Pulmonary artery endothelial cell (primary cell): ENCODE results near the gene KRT3. TPM values are rescaled to one million over a fixed set of nuclear protein-coding genes. Genes with fewer than 3 reads are reported as not detected.
"Not testable (repeated sequence)": the region's sequence is repeated elsewhere in the genome, so short reads cannot be mapped to it uniquely, and the experiment has no call there.

Source experiments
- DNase-seq: peaks from one replicate; pipeline ENCODE4 v3.0.0-alpha.2; 2011; ENCODE audit warnings: low read depth, low spot score
- total RNA-seq: library from RNA; depleted of rRNA; stranded (reverse); fragments of >200 nt; gene quantifications from 2 replicates; pipeline ENCODE4 v1.2.3, GENCODE V29; 2014

Gene KRT3
- total RNA-seq, 1 donor from 2014 or later, result not detected

- no peak for DNase-seq
Observed at GRCh38 chr12:52760623-52761022, 35.3 kb downstream of the KRT3 start.

DNA sequence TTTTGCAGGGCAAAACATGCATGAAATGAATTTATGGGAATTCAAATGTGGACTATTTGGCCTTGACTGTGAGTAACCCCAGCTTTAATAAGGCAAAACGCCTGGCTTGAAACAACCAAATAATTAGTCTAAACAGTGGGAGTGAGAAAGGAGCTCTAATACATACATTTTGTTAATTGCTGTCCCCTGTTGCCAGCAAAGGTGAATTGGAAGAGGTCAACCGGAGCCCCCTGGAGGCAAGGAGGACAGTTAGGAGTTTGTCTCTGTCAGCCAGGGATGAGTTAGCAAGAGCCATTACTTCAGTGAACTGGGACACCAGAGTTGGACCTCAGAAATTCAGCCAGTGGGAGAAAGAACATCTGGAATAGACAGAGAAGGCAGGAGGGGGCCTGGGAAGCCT lies 36.2 kb downstream of the KRT3 start:
- no peak for DNase-seq

- DNase-seq, result no peak
Observed at GRCh38 chr12:52759218-52759617, 36.7 kb downstream of the KRT3 start.

DNA sequence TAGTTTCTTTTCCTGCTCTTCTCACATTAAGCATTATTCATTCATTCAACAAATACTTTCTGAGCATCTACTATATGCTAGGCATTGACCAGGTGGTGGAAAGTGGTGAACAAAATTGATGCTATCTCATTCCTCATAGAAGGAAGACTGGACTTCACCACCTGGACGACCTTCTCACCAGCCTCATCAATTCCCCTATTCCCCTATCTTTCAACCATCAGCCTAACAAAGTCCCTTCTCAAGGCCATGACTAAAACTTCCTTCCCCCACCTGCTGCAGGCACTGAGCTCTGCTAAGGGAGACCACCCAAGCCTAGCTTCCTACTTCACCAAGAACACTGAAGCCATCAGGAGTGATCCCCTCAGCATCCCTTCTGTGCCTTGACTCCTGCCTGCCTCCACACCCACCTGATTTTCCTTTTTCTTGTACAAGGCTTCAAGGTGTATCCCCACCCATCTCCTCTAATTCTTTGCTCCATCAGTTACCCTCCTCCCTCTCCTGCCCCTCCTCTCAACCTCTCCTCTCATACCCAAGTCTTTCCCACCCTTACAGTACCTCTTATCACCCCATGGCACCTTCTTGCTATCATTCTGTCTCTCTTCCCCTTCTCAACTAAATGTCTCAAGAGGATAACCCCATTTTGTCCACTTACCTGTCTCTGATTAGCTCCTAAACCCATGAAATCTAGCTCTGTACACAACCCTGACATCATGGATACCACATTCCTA lies 38.3 kb downstream of the KRT3 start:
- DNase-seq, result no peak

DNA sequence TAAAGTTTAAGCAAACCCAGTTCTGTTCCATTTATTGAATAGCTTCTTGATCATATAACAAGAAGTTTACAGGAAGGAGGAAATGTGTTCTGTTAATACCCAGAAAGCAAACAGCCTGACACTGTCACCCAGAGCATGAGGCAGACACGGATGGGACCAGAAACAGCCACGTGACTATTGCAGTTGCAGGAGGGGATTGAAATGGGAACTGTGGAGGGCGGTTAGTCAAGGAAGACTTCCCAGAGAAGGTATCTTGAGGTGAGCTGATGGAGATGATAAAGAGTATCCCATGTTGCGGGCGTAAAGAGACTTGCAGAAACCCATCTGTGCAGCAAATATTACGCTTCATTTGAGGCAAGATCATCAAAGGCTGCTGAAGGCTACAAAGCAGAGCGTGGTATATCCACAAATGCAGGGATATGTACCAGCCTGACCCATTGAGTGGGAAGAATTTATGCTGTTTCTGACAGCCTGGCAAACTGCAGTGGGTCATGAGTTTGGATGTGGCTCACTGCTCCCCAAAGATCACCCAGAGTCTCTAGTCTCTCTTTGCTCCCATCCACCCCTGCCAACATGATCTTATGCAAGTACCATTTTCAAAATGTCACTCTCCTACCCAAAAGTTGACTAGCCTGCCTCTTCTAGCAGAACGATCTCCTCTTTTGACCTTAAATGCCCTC lies 39.5 kb downstream of the KRT3 start:
- no peak for DNase-seq

DNA sequence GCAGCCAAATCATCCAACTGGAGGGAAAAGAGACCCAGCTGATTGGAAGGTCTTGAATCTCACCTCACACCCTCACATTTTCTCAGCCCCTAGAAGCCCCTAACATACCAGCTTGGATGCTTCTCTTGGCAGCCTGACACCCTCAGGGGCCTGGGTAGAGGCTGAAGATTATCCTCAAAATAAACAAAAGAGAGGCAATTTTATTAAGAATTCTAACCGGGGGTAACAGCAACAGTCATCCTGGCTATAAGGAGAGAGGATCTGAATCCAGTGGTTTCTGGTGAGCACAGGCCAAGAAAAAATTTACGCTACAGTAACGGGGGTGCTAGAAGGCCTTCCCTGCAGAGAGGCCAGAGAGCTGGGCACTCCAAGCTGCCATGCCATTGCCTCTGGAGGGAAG lies 40.4 kb downstream of the KRT3 start:
- no peak for DNase-seq

GRCh38 chr12:52754135-52754534 lies 41.8 kb downstream of the KRT3 start:
- no peak for DNase-seq

DNA sequence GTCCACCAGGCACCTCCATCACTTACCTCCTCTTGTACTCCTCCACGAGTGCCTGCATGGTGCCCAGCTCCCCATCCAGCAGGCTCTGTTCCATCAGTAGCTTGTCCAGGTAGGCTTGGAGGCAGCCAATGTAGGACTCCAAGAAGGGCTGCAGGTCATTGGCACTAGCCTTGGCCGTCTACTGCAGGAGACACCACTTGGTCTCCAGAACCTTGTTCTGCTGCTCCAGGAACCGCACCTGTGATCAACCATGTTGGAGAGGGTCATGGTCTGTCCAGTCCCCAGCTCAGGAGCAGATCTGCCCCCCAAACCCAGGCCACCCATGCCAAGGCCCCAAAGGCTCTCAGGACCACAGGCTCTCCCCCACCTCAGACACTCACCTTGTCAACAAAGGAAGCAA lies 42.6 kb downstream of the KRT3 start:
- DNase-seq, result no peak

GRCh38 chr12:52752516-52752915 lies 43.4 kb downstream of the KRT3 start:
- no peak for DNase-seq

GRCh38 chr12:52751795-52752194 lies 44.1 kb downstream of the KRT3 start:
- DNase-seq, result no peak

- DNase-seq, result not testable (repeated sequence)
Observed at GRCh38 chr12:52750532-52750931, 45.4 kb downstream of the KRT3 start.

GRCh38 chr12:52749827-52750226 lies 46.1 kb downstream of the KRT3 start:
- no peak for DNase-seq

GRCh38 chr12:52748578-52748977 lies 47.3 kb downstream of the KRT3 start:
- no peak for DNase-seq

DNA sequence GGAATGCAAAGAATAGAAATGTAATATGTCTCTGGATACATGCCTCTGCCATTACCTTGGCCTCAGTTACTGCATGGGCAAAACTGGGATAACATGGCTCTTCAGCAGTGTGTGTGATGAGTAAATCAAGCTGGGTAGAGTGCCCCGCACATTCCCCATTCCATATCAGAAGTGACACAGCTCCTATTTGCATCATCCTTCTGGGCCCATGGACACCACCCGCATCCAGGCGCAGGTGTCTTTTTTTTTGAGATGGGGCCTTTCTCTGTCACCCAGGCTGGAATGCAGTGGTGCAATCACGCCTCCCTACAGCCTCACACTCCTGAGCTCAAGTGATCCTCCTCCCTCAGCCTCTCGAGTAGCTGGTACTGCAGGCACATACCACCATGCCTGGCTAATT lies 50.4 kb downstream of the KRT3 start:
- DNase-seq, result no peak

- DNase-seq, result no peak
Observed at GRCh38 chr12:52744493-52745156, 51.3 kb downstream of the KRT3 start.

DNA sequence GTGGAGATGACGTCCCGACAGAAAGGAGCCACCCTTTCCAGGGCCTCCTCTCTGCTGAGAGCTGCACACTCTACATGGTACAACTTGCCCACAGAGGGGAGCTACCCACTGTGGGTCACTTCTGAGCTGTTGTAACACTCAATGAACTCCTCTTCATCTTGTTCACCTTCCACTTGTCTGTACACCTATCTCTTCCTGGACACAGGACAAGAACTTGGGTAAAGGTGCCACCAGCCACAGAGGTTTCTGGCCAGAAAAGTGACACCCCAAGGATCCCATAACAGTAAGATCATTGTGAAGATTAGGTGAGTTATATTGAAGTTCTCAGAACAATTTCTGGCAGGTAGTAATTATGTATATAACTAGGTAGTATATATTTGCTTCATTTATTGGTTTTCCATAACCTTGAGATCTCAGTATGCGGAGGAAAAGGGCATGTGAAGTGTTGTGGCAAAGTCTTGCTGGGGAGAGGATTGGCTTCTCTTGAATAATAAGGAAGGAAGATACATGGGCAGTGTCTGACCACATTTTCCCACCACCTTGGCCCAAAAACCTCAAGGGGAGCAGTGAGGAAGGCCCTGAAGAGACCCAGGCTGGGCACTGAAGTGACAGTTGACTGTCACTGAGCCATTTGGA lies 53.0 kb downstream of the KRT3 start:
- DNase-seq, result no peak

- DNase-seq, result no peak
Observed at GRCh38 chr12:52742196-52742580, 53.7 kb downstream of the KRT3 start.

DNA sequence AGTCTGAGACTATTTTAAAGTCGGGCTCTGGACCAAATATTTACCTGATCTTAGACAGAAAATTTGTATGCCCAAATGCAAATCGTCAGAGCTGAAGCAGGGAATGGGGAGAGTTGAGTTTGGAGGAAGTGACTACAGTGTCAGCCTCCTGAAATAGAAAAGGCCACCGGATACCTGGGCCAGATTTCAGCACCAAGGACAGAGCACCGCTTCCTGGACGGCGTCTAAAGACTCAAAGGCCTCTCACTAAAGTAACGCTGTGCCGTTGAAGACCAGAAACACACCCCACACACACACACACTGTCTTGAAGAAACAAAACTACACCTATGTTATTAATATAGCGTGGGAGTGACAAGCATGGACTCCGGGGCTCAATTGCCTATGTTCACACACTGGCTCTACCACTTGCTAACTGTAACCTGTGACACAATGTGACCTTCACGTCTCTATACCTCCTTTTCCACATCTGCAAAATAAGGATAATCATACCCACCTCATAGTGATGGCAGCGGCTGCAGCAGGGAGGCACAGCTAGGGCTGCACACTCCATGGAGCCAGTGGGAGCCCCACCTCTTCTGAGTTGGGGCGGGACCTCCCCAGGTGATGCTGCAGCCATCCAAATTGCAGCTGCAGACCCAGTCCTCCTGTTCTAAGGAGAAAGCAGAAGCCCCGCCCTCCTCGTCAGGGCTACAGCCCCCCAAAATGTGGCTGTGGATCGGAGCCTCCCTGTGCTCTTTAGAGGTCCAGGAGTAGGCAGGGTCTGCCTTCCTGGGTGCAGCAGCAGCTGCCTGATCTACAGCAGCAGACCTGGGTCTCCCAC lies 54.3 kb downstream of the KRT3 start:
- no peak for DNase-seq

GRCh38 chr12:52740584-52740983 lies 55.3 kb downstream of the KRT3 start:
- DNase-seq, result no peak

- no peak for DNase-seq
Observed at GRCh38 chr12:52739963-52740362, 56.0 kb downstream of the KRT3 start.
